ENCODE measurements around the gene KCND3. TPM values are rescaled to one million over a fixed set of nuclear protein-coding genes. Genes with fewer than 3 reads are reported as not detected.

KCND3 gene
- total and polyA plus RNA-seq, 2 experiments from 2014 or later, result 0.10 to 0.18 TPM

DNA sequence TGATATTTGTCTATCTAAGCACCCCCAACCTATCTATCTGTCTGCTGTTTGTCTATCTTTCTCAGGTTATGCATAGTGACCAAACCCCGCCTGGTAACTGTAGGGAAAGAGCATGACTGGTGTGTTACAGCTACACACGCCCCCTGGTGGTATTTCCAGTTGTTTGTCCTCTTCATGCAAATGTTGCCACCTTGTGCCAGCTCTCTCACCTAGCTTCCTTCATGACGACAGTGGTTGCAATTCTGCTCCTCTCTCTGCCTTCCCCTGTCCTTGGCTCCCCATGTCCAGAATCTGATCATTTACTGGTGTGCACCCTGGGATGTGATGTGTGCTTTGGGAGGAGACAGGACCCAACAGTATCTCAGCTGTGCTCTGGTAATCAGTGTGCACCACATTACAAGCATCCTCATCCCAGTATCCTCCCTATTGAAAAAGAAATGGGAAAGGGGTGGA lies 242.2 kb downstream of the KCND3 start:
- Histone ChIP-seq H3K36me3 (ENCODE audit: insufficient read depth) (no peaks in the 10 kb centered on the region), H3K4me3 (no peak overlapping the region), H4K20me1 (replicated peaks; ENCODE audit: insufficient read depth) (no peaks in the 10 kb centered on the region), H3K79me2 (replicated peaks; ENCODE audit: insufficient read depth) (no peaks in the 10 kb centered on the region), H2AFZ (no peak overlapping the region), H3K9me2 (ENCODE audit: insufficient read depth) (no peaks in the 10 kb centered on the region), H3K27ac (ENCODE audit: low read depth) (no peak overlapping the region), H3K4me1 (ENCODE audit: insufficient read depth) (peaks cover 4% of the 10 kb centered on the region; the same call in 1 of the 2 replicates), H3K27me3 (ENCODE audit: insufficient read depth) (no peaks in the 10 kb centered on the region), H3K4me2 (no peak overlapping the region), H3F3A (replicated peaks; ENCODE audit: low read depth) (no peaks in the 10 kb centered on the region)
- Mint-ChIP-seq H3K4me1 (peaks cover 20% of the 10 kb centered on the region), H3K9me3 (no peaks in the 10 kb centered on the region), H3K27ac (no peak overlapping the region), H3K4me3 (no peak overlapping the region), H3K36me3 (ENCODE audit: low read depth) (no peaks in the 10 kb centered on the region), H3K27me3 (ENCODE audit: insufficient read depth, low read depth, poor library complexity) (peaks cover 9% of the 10 kb centered on the region)
- ATAC-seq (peak; percentile 81), DNase-seq (ENCODE audit: low spot score) (peak; percentile 97)
- no peak for TF ChIP-seq STAT1 (IDR thresholded peaks at IDR 0.05; ENCODE audit: unreplicated experiment)
- no peak for TF ChIP-seq NANOG (IDR thresholded peaks at IDR 0.05; ENCODE audit: borderline replicate concordance)
- TF ChIP-seq ZNF114 (CRISPR knock-in tag; IDR thresholded peaks at IDR 0.05), result no peak
- no peak for TF ChIP-seq JUNB (IDR thresholded peaks at IDR 0.05; ENCODE audit: unreplicated experiment)
- TF ChIP-seq, protein P1, sequence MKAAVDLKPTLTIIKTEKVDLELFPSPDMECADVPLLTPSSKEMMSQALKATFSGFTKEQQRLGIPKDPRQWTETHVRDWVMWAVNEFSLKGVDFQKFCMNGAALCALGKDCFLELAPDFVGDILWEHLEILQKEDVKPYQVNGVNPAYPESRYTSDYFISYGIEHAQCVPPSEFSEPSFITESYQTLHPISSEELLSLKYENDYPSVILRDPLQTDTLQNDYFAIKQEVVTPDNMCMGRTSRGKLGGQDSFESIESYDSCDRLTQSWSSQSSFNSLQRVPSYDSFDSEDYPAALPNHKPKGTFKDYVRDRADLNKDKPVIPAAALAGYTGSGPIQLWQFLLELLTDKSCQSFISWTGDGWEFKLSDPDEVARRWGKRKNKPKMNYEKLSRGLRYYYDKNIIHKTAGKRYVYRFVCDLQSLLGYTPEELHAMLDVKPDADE (IDR thresholded peaks at IDR 0.05), result no peak
- TF ChIP-seq, protein P2, sequence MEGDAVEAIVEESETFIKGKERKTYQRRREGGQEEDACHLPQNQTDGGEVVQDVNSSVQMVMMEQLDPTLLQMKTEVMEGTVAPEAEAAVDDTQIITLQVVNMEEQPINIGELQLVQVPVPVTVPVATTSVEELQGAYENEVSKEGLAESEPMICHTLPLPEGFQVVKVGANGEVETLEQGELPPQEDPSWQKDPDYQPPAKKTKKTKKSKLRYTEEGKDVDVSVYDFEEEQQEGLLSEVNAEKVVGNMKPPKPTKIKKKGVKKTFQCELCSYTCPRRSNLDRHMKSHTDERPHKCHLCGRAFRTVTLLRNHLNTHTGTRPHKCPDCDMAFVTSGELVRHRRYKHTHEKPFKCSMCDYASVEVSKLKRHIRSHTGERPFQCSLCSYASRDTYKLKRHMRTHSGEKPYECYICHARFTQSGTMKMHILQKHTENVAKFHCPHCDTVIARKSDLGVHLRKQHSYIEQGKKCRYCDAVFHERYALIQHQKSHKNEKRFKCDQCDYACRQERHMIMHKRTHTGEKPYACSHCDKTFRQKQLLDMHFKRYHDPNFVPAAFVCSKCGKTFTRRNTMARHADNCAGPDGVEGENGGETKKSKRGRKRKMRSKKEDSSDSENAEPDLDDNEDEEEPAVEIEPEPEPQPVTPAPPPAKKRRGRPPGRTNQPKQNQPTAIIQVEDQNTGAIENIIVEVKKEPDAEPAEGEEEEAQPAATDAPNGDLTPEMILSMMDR (conservative IDR thresholded peaks at IDR 0.05; ENCODE audit: low read depth in 2 of 2), result peak; percentile 74 to 98
- TF ChIP-seq ZNF331 (CRISPR knock-in tag; IDR thresholded peaks at IDR 0.05; ENCODE audit: low read depth), result no peak
- TF ChIP-seq EZH2 (IDR thresholded peaks at IDR 0.05; ENCODE audit: low read depth, unreplicated experiment), result no peak
- TF ChIP-seq, protein P3, sequence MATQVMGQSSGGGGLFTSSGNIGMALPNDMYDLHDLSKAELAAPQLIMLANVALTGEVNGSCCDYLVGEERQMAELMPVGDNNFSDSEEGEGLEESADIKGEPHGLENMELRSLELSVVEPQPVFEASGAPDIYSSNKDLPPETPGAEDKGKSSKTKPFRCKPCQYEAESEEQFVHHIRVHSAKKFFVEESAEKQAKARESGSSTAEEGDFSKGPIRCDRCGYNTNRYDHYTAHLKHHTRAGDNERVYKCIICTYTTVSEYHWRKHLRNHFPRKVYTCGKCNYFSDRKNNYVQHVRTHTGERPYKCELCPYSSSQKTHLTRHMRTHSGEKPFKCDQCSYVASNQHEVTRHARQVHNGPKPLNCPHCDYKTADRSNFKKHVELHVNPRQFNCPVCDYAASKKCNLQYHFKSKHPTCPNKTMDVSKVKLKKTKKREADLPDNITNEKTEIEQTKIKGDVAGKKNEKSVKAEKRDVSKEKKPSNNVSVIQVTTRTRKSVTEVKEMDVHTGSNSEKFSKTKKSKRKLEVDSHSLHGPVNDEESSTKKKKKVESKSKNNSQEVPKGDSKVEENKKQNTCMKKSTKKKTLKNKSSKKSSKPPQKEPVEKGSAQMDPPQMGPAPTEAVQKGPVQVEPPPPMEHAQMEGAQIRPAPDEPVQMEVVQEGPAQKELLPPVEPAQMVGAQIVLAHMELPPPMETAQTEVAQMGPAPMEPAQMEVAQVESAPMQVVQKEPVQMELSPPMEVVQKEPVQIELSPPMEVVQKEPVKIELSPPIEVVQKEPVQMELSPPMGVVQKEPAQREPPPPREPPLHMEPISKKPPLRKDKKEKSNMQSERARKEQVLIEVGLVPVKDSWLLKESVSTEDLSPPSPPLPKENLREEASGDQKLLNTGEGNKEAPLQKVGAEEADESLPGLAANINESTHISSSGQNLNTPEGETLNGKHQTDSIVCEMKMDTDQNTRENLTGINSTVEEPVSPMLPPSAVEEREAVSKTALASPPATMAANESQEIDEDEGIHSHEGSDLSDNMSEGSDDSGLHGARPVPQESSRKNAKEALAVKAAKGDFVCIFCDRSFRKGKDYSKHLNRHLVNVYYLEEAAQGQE (IDR thresholded peaks at IDR 0.05; ENCODE audit: unreplicated experiment), result no peak
- no peak for TF ChIP-seq POLR2AphosphoS5 (IDR thresholded peaks at IDR 0.05; ENCODE audit: low read depth)
- TF ChIP-seq EZH2phosphoT487 (IDR thresholded peaks at IDR 0.05; ENCODE audit: unreplicated experiment), result no peak
- TF ChIP-seq, protein P4, sequence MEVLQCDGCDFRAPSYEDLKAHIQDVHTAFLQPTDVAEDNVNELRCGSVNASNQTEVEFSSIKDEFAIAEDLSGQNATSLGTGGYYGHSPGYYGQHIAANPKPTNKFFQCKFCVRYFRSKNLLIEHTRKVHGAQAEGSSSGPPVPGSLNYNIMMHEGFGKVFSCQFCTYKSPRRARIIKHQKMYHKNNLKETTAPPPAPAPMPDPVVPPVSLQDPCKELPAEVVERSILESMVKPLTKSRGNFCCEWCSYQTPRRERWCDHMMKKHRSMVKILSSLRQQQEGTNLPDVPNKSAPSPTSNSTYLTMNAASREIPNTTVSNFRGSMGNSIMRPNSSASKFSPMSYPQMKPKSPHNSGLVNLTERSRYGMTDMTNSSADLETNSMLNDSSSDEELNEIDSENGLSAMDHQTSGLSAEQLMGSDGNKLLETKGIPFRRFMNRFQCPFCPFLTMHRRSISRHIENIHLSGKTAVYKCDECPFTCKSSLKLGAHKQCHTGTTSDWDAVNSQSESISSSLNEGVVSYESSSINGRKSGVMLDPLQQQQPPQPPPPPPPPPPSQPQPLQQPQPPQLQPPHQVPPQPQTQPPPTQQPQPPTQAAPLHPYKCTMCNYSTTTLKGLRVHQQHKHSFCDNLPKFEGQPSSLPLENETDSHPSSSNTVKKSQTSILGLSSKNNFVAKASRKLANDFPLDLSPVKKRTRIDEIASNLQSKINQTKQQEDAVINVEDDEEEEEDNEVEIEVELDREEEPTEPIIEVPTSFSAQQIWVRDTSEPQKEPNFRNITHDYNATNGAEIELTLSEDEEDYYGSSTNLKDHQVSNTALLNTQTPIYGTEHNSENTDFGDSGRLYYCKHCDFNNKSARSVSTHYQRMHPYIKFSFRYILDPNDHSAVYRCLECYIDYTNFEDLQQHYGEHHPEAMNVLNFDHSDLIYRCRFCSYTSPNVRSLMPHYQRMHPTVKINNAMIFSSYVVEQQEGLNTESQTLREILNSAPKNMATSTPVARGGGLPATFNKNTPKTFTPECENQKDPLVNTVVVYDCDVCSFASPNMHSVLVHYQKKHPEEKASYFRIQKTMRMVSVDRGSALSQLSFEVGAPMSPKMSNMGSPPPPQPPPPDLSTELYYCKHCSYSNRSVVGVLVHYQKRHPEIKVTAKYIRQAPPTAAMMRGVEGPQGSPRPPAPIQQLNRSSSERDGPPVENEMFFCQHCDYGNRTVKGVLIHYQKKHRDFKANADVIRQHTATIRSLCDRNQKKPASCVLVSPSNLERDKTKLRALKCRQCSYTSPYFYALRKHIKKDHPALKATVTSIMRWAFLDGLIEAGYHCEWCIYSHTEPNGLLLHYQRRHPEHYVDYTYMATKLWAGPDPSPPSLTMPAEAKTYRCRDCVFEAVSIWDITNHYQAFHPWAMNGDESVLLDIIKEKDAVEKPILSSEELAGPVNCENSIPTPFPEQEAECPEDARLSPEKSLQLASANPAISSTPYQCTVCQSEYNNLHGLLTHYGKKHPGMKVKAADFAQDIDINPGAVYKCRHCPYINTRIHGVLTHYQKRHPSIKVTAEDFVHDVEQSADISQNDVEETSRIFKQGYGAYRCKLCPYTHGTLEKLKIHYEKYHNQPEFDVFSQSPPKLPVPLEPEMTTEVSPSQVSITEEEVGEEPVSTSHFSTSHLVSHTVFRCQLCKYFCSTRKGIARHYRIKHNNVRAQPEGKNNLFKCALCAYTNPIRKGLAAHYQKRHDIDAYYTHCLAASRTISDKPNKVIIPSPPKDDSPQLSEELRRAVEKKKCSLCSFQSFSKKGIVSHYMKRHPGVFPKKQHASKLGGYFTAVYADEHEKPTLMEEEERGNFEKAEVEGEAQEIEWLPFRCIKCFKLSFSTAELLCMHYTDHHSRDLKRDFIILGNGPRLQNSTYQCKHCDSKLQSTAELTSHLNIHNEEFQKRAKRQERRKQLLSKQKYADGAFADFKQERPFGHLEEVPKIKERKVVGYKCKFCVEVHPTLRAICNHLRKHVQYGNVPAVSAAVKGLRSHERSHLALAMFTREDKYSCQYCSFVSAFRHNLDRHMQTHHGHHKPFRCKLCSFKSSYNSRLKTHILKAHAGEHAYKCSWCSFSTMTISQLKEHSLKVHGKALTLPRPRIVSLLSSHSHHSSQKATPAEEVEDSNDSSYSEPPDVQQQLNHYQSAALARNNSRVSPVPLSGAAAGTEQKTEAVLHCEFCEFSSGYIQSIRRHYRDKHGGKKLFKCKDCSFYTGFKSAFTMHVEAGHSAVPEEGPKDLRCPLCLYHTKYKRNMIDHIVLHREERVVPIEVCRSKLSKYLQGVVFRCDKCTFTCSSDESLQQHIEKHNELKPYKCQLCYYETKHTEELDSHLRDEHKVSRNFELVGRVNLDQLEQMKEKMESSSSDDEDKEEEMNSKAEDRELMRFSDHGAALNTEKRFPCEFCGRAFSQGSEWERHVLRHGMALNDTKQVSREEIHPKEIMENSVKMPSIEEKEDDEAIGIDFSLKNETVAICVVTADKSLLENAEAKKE (CRISPR knock-in tag; IDR thresholded peaks at IDR 0.05), result no peak
- TF ChIP-seq CREB1 (CRISPR knock-in tag; IDR thresholded peaks at IDR 0.05; ENCODE audit: low read depth), result peak; percentile 75
